ENCODE results near the gene CTCF. TPM values are rescaled to one million over a fixed set of nuclear protein-coding genes. Genes with fewer than 3 reads are reported as not detected.

Gene CTCF
- total and polyA plus RNA-seq, 2 donors from 2014 or later, result 20.4 to 42.6 TPM

- DNase-seq (no peak), FAIRE-seq (no peak)
- no peak overlapping the region for H3K27ac ChIP-seq (ENCODE audit: low read depth in 2 of 2, low read length in 2 of 2)
- peaks cover 0 to 25% (median 3%) of the 10 kb centered on the region in 3 donors for H3K4me1 ChIP-seq (ENCODE audit: control insufficient read depth in 2 of 3, insufficient read depth in 2 of 3, low read depth in 1 of 3, low read length in 3 of 3)
- intact Hi-C loops (cut with DNase I), result no loop called here
- H3K9me3 ChIP-seq (ENCODE audit: control insufficient read depth in 2 of 3, insufficient read depth in 1 of 3, low read length in 3 of 3), result no peaks in the 10 kb centered on the region
- TF ChIP-seq CTCF (IDR thresholded peaks at IDR 0.05; ENCODE audit: borderline replicate concordance, extremely low read depth, insufficient read depth), result no peak
- no peak overlapping the region for H3K4me3 ChIP-seq (ENCODE audit: low read length in 3 of 3)
- H3K27me3 ChIP-seq (ENCODE audit: control insufficient read depth, insufficient read depth, low read length), result no peaks in the 10 kb centered on the region
- peaks cover 4 to 63% (median 28%) of the 10 kb centered on the region in 3 donors for H3K36me3 ChIP-seq (ENCODE audit: control insufficient read depth in 2 of 3, insufficient read depth in 3 of 3, low read length in 3 of 3)
- no peak overlapping the region for H3K9ac ChIP-seq (ENCODE audit: low read length in 3 of 3)
Measured at GRCh38 chr16:67543036-67543435, 19.3 kb upstream of the CTCF start.

- TF ChIP-seq CTCF (IDR thresholded peaks at IDR 0.05; ENCODE audit: borderline replicate concordance, extremely low read depth, insufficient read depth), result no peak
- peaks cover 4 to 63% (median 28%) of the 10 kb centered on the region in 3 donors for H3K36me3 ChIP-seq (ENCODE audit: control insufficient read depth in 2 of 3, insufficient read depth in 3 of 3, low read length in 3 of 3)
Measured at GRCh38 chr16:67543582-67543981, 18.7 kb upstream of the CTCF start.

GRCh38 chr16:67544329-67544841 lies 17.9 kb upstream of the CTCF start:
- H3K9ac ChIP-seq (ENCODE audit: low read length in 3 of 3), result no peak overlapping the region
- no peak overlapping the region for H3K4me3 ChIP-seq (ENCODE audit: low read length in 3 of 3)
- FAIRE-seq, result no peak
- no peaks in the 10 kb centered on the region for H3K9me3 ChIP-seq (ENCODE audit: control insufficient read depth in 2 of 3, insufficient read depth in 1 of 3, low read length in 3 of 3)
- H3K36me3 ChIP-seq (ENCODE audit: control insufficient read depth in 2 of 3, insufficient read depth in 3 of 3, low read length in 3 of 3), result peaks cover 4 to 59% (median 31%) of the 10 kb centered on the region in 3 donors
- DNase-seq, result no peak
- no peaks in the 10 kb centered on the region for H3K27me3 ChIP-seq (ENCODE audit: control insufficient read depth, insufficient read depth, low read length)
- no peak for TF ChIP-seq CTCF (IDR thresholded peaks at IDR 0.05; ENCODE audit: borderline replicate concordance, extremely low read depth, insufficient read depth)
- intact Hi-C loops (cut with DNase I), result no loop called here
- H3K4me1 ChIP-seq (ENCODE audit: control insufficient read depth in 2 of 3, insufficient read depth in 2 of 3, low read depth in 1 of 3, low read length in 3 of 3), result peaks cover 0 to 17% (median 3%) of the 10 kb centered on the region in 3 donors
- H3K27ac ChIP-seq (ENCODE audit: low read depth in 2 of 2, low read length in 2 of 2), result no peak overlapping the region

More at GRCh38 chr16:67543582-67543981, 18.7 kb upstream of the CTCF start:
- Histone ChIP-seq H3K27me3 (ENCODE audit: control insufficient read depth, insufficient read depth, low read length) (no peaks in the 10 kb centered on the region), H3K4me1 (ENCODE audit: control insufficient read depth in 2 of 3, insufficient read depth in 2 of 3, low read depth in 1 of 3, low read length in 3 of 3) (peaks cover 0 to 22% (median 3%) of the 10 kb centered on the region in 3 donors), H3K9ac (ENCODE audit: low read length in 3 of 3) (no peak overlapping the region), H3K9me3 (ENCODE audit: control insufficient read depth in 2 of 3, insufficient read depth in 1 of 3, low read length in 3 of 3) (no peaks in the 10 kb centered on the region), H3K4me3 (ENCODE audit: low read length in 3 of 3) (no peak overlapping the region), H3K27ac (ENCODE audit: low read depth in 2 of 2, low read length in 2 of 2) (no peak overlapping the region)
- intact Hi-C loops (cut with DNase I), result no loop called here
- DNase-seq (peak in 1 of 5 donors; percentile 40), FAIRE-seq (no peak)
